Neural cell (in vitro differentiated cells): ENCODE measurements around the gene MEGF6. TPM values are rescaled to one million over a fixed set of nuclear protein-coding genes. Genes with fewer than 3 reads are reported as not detected.

Experiments
- H2AFZ ChIP-seq: fragments of 200-600, 300-800 bp; sonication (generic), shearing (Covaris generic); 2 replicates; pipeline ENCODE4 v1.6.0; 2014; ENCODE audit warnings: low read depth, mild to moderate bottlenecking, antibody characterized with exemption, low read length, moderate library complexity
- H3F3A ChIP-seq: fragments of 200-600 bp; shearing (Covaris generic); 2 replicates; pipeline ENCODE4 v1.6.1; 2016; ENCODE audit warnings: mild to moderate bottlenecking, moderate library complexity, mixed read lengths, antibody characterized with exemption, low read length; ENCODE audit not compliant: insufficient read depth, poor library complexity, severe bottlenecking
- H3K27ac ChIP-seq: fragments of 200-600, 300-800 bp; sonication (generic), shearing (Covaris generic); 2 replicates; pipeline ENCODE4 v1.5.1; 2014; ENCODE audit warnings: mild to moderate bottlenecking, low read length, moderate library complexity
- H3K27me3 ChIP-seq: fragments of 300-800, 200-600 bp; sonication (generic), shearing (Covaris generic); 2 replicates; pipeline ENCODE4 v1.6.0; 2014; ENCODE audit warnings: mild to moderate bottlenecking, low read depth, low read length, moderate library complexity; ENCODE audit not compliant: insufficient read depth
- H3K36me3 ChIP-seq: fragments of 300-800, 200-600 bp; sonication (generic), shearing (Covaris generic); 2 replicates; pipeline ENCODE4 v1.5.1; 2014; ENCODE audit warnings: mild to moderate bottlenecking, antibody characterized with exemption, low read length, moderate library complexity; ENCODE audit not compliant: insufficient read depth
- H3K4me2 ChIP-seq: fragments of 300-800, 200-600 bp; sonication (generic), shearing (Covaris generic); 2 replicates; pipeline ENCODE4 v1.6.0; 2014; ENCODE audit warnings: mild to moderate bottlenecking, low read length
- H3K4me3 ChIP-seq: fragments of 300-800, 200-600 bp; sonication (generic), shearing (Covaris generic); 2 replicates; pipeline ENCODE4 v1.5.1; 2014; ENCODE audit warnings: mild to moderate bottlenecking, low read length, moderate library complexity
- H3K79me2 ChIP-seq: fragments of 200-600 bp; shearing (Covaris generic); replicated peaks from 2 replicates; pipeline ENCODE4 v1.6.0; 2014; ENCODE audit warnings: mild to moderate bottlenecking, low read length, moderate library complexity; ENCODE audit not compliant: insufficient read depth
- H3K9ac ChIP-seq: fragments of 300-800, 200-600 bp; sonication (generic), shearing (Covaris generic); 2 replicates; pipeline ENCODE4 v1.6.1; 2016; ENCODE audit warnings: mild to moderate bottlenecking, low read length, mixed read lengths
- H3K9me2 ChIP-seq: fragments of 200-600 bp; shearing (Covaris generic); 2 replicates; pipeline ENCODE4 v1.6.1; 2016; ENCODE audit warnings: mild to moderate bottlenecking, low read length, mixed read lengths; ENCODE audit not compliant: insufficient read depth
- H3K9me3 ChIP-seq: fragments of 200-600, 300-800 bp; sonication (generic), shearing (Covaris generic); 2 replicates; pipeline ENCODE4 v1.6.1; 2016; ENCODE audit warnings: mild to moderate bottlenecking, mixed run types, low read length, moderate library complexity, mixed read lengths
- H4K20me1 ChIP-seq: fragments of 200-600 bp; shearing (Covaris generic); 2 replicates; pipeline ENCODE4 v1.6.1; 2016; ENCODE audit warnings: mild to moderate bottlenecking, mixed run types; ENCODE audit not compliant: insufficient read depth
- EP300 ChIP-seq: fragments of 450-650 bp; conservative IDR thresholded peaks from 2 replicates; pipeline ENCODE4 v1.6.1; 2014; ENCODE audit warnings: antibody characterized with exemption, mild to moderate bottlenecking, moderate library complexity; ENCODE audit not compliant: poor library complexity, severe bottlenecking
- EZH2 ChIP-seq: fragments of 200-600, 300-800 bp; shearing (Covaris generic), sonication (generic); IDR thresholded peaks from 2 replicates; pipeline ENCODE4 v1.6.1; 2014; ENCODE audit warnings: antibody characterized with exemption, low read length, borderline replicate concordance, mild to moderate bottlenecking; ENCODE audit not compliant: insufficient read depth, poor library complexity, severe bottlenecking
- MXI1 ChIP-seq: fragments of 450-650 bp; conservative IDR thresholded peaks from 2 replicates; pipeline ENCODE4 v1.6.1; 2014; ENCODE audit warnings: antibody characterized with exemption, mild to moderate bottlenecking; ENCODE audit not compliant: poor library complexity, severe bottlenecking
- POLR2AphosphoS5 ChIP-seq: IDR thresholded peaks from 2 replicates; pipeline ENCODE4 v1.6.1; 2012
- RAD21 ChIP-seq: fragments of 450-650 bp; conservative IDR thresholded peaks from 2 replicates; pipeline ENCODE4 v1.6.1; 2014; ENCODE audit warnings: antibody characterized with exemption, mild to moderate bottlenecking, moderate library complexity
- SMC3 ChIP-seq: fragments of 450-650 bp; conservative IDR thresholded peaks from 2 replicates; pipeline ENCODE4 v1.6.1; 2014; ENCODE audit warnings: antibody characterized with exemption, mild to moderate bottlenecking, moderate library complexity; ENCODE audit not compliant: poor library complexity
- TAF1 ChIP-seq: IDR thresholded peaks from 2 replicates; pipeline ENCODE4 v1.6.1; 2012; ENCODE audit warnings: low read depth
- polyA plus RNA-seq: library from polyadenylated mRNA; depleted of rRNA; stranded (reverse); fragments of >200 nt; gene quantifications from 2 replicates; pipeline ENCODE4 v1.2.3, GENCODE V29; 2014
- TF ChIP-seq, protein P1 (sequence below): IDR thresholded peaks from 2 replicates; pipeline ENCODE4 v1.6.1; 2012; ENCODE audit warnings: borderline replicate concordance
- TF ChIP-seq, protein P2 (sequence below): fragments of 450-650 bp; IDR thresholded peaks from 2 replicates; pipeline ENCODE4 v1.5.1; 2014; ENCODE audit warnings: antibody characterized with exemption, mild to moderate bottlenecking, moderate library complexity; ENCODE audit not compliant: poor library complexity, severe bottlenecking

Gene MEGF6
- polyA plus RNA-seq, 1 donor from 2014 or later = 6.0 TPM

DNA sequence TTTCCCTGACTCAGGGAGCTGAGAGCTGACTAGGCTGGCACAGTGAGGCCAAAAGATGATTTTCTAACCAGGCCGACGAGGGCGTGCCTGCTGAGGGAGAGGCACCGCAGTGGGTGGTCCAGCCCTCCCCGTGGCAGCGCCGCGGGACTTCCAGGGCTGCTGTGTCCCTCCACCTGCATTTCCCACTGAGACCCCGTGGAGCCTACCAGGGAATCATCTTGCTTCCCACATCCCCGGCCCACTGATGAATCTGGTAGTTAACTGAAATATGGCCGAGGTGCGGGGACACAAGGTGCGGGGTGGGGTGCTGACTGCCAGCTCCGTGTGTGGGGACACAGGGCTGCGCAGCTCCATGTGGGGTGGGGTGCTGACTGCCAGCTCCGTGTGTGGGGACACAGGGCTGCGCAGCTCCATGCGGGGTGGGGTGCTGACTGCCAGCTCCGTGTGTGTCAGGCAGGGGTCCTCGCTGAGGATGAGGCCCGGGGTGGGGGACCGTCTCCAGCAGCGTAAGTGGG is 28.1 kb upstream of the MEGF6 start:
- Histone ChIP-seq H3K4me3 (no peak overlapping the region), H3K9me3 (no peaks in the 10 kb centered on the region), H3K4me2 (no peak overlapping the region), H3K9ac (no peak overlapping the region), H3K79me2 (no peaks in the 10 kb centered on the region), H3K9me2 (no peaks in the 10 kb centered on the region), H3F3A (no peaks in the 10 kb centered on the region), H3K36me3 (peaks cover 4% of the 10 kb centered on the region), H3K27ac (no peak overlapping the region), H2AFZ (no peak overlapping the region), H4K20me1 (no peaks in the 10 kb centered on the region), H3K27me3 (no peaks in the 10 kb centered on the region)
- TF ChIP-seq EP300 = no peak
- no peak for TF ChIP-seq RAD21
- no peak for TF ChIP-seq POLR2AphosphoS5
- TF ChIP-seq MXI1 = no peak
- no peak for TF ChIP-seq EZH2
- no peak for TF ChIP-seq TAF1
- TF ChIP-seq, protein P1, sequence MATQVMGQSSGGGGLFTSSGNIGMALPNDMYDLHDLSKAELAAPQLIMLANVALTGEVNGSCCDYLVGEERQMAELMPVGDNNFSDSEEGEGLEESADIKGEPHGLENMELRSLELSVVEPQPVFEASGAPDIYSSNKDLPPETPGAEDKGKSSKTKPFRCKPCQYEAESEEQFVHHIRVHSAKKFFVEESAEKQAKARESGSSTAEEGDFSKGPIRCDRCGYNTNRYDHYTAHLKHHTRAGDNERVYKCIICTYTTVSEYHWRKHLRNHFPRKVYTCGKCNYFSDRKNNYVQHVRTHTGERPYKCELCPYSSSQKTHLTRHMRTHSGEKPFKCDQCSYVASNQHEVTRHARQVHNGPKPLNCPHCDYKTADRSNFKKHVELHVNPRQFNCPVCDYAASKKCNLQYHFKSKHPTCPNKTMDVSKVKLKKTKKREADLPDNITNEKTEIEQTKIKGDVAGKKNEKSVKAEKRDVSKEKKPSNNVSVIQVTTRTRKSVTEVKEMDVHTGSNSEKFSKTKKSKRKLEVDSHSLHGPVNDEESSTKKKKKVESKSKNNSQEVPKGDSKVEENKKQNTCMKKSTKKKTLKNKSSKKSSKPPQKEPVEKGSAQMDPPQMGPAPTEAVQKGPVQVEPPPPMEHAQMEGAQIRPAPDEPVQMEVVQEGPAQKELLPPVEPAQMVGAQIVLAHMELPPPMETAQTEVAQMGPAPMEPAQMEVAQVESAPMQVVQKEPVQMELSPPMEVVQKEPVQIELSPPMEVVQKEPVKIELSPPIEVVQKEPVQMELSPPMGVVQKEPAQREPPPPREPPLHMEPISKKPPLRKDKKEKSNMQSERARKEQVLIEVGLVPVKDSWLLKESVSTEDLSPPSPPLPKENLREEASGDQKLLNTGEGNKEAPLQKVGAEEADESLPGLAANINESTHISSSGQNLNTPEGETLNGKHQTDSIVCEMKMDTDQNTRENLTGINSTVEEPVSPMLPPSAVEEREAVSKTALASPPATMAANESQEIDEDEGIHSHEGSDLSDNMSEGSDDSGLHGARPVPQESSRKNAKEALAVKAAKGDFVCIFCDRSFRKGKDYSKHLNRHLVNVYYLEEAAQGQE = no peak
- TF ChIP-seq, protein P2, sequence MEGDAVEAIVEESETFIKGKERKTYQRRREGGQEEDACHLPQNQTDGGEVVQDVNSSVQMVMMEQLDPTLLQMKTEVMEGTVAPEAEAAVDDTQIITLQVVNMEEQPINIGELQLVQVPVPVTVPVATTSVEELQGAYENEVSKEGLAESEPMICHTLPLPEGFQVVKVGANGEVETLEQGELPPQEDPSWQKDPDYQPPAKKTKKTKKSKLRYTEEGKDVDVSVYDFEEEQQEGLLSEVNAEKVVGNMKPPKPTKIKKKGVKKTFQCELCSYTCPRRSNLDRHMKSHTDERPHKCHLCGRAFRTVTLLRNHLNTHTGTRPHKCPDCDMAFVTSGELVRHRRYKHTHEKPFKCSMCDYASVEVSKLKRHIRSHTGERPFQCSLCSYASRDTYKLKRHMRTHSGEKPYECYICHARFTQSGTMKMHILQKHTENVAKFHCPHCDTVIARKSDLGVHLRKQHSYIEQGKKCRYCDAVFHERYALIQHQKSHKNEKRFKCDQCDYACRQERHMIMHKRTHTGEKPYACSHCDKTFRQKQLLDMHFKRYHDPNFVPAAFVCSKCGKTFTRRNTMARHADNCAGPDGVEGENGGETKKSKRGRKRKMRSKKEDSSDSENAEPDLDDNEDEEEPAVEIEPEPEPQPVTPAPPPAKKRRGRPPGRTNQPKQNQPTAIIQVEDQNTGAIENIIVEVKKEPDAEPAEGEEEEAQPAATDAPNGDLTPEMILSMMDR = no peak
- TF ChIP-seq SMC3 = no peak

DNA sequence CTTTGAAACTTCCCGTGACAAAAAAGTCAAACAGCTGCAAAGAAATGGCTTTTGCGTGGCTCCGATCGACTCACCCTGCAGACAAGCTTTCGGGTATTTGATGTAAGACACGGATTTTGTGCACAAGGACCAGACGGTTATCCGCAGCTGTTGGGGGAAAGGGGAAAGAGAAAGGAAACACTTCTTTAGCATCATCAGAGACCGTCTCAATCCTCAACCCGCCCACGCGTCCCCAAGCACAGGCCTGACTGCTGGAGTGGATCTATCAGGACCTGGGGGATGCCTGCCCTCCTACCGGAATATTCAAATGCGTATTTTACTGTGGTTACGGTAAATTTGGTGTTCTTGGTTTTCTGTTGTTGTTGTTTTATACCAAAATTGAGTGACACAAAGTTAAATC is 27.4 kb upstream of the MEGF6 start:
- H3F3A ChIP-seq = no peaks in the 10 kb centered on the region
- no peaks in the 10 kb centered on the region for H3K79me2 ChIP-seq
- no peak overlapping the region for H3K9ac ChIP-seq
- H3K4me2 ChIP-seq = no peak overlapping the region
- no peaks in the 10 kb centered on the region for H3K27me3 ChIP-seq
- H3K4me3 ChIP-seq = no peak overlapping the region
- H3K36me3 ChIP-seq = peaks cover 4% of the 10 kb centered on the region
- no peak overlapping the region for H3K27ac ChIP-seq
- H3K9me2 ChIP-seq = no peaks in the 10 kb centered on the region
- H3K9me3 ChIP-seq = no peaks in the 10 kb centered on the region
- no peak overlapping the region for H2AFZ ChIP-seq
- no peaks in the 10 kb centered on the region for H4K20me1 ChIP-seq
- no peak for TF ChIP-seq MXI1
- TF ChIP-seq TAF1 = no peak
- TF ChIP-seq, protein P2 = no peak
- TF ChIP-seq POLR2AphosphoS5 = no peak
- TF ChIP-seq RAD21 = no peak
- TF ChIP-seq EP300 = no peak
- TF ChIP-seq EZH2 = no peak
